CD14-positive monocyte (primary cell): ENCODE results near the gene C16orf95. TPM values are rescaled to one million over a fixed set of nuclear protein-coding genes. Genes with fewer than 3 reads are reported as not detected.

Experiments used
- DNase-seq, 3 donors: peaks; one replicate each; pipeline ENCODE4 v3.0.0-alpha.2; 2011 to 2022
- H2AFZ ChIP-seq: 2 replicates; pipeline ENCODE4 v1.6.0; 2012; ENCODE audit warnings: mild to moderate bottlenecking, low read depth, low read length, inconsistent platforms; ENCODE audit not compliant: insufficient read depth, poor library complexity, severe bottlenecking
- H3K27ac ChIP-seq, 2 donors: 1 replicate in 1 of 2; 2 replicates in 1 of 2; pipeline ENCODE4 v1.5.1; 2012 to 2013; ENCODE audit warnings: low read length in 2 of 2, control low read depth in 1 of 2, inconsistent platforms in 1 of 2, low read depth in 1 of 2, mild to moderate bottlenecking in 1 of 2
- H3K27me3 ChIP-seq, 2 donors: one replicate each; pipeline versions ENCODE4 v1.6.0 to v1.6.1; 2011 to 2013; ENCODE audit warnings: low read length in 2 of 2; ENCODE audit not compliant: control insufficient read depth in 2 of 2, insufficient read depth in 2 of 2
- H3K36me3 ChIP-seq, 2 donors: replicated peaks in 1 of 2; 1 replicate in 1 of 2; 2 replicates in 1 of 2; pipeline versions ENCODE4 v1.5.1 to v1.6.1; 2012 to 2013; ENCODE audit warnings: low read length in 2 of 2, control low read depth in 1 of 2, inconsistent platforms in 1 of 2, mild to moderate bottlenecking in 1 of 2; ENCODE audit not compliant: insufficient read depth in 2 of 2, control insufficient read depth in 1 of 2
- H3K4me1 ChIP-seq, 2 donors: 1 replicate in 1 of 2; 2 replicates in 1 of 2; pipeline versions ENCODE4 v1.5.1 to v1.6.1; 2012 to 2013; ENCODE audit warnings: low read length in 2 of 2, control low read depth in 1 of 2, inconsistent platforms in 1 of 2, mild to moderate bottlenecking in 1 of 2, moderate library complexity in 1 of 2; ENCODE audit not compliant: insufficient read depth in 2 of 2, control insufficient read depth in 1 of 2
- H3K4me2 ChIP-seq: replicated peaks from 2 replicates; pipeline ENCODE3; 2012; ENCODE audit warnings: low read length, moderate library complexity, mild to moderate bottlenecking; ENCODE audit not compliant: poor library complexity, severe bottlenecking; ENCODE audit errors: extremely low read depth
- H3K4me3 ChIP-seq, 3 experiments: fragments of 200-600 bp in 1 of 3; sonication (generic) in 1 of 3; replicated peaks in 1 of 3; 1 replicate in 2 of 3; 2 replicates in 1 of 3; pipeline ENCODE4 v1.5.1; 2011 to 2013; ENCODE audit warnings: low read length in 3 of 3, mild to moderate bottlenecking in 3 of 3, control low read depth in 2 of 3, low read depth in 2 of 3, inconsistent platforms in 1 of 3, moderate library complexity in 1 of 3
- H3K79me2 ChIP-seq: 2 replicates; pipeline ENCODE4 v1.6.0; 2012; ENCODE audit warnings: mild to moderate bottlenecking, control low read depth, inconsistent platforms, low read length, moderate library complexity; ENCODE audit not compliant: insufficient read depth
- H3K9ac ChIP-seq: 2 replicates; pipeline ENCODE4 v1.6.0; 2017; ENCODE audit warnings: low read length, mild to moderate bottlenecking; ENCODE audit not compliant: insufficient read depth, poor library complexity, severe bottlenecking
- H3K9me3 ChIP-seq, 2 donors: replicated peaks in 1 of 2; 1 replicate in 1 of 2; 2 replicates in 1 of 2; pipeline versions ENCODE4 v1.5.1 to v1.6.1; 2012 to 2013; ENCODE audit warnings: low read length in 2 of 2, control low read depth in 1 of 2; ENCODE audit not compliant: control insufficient read depth in 1 of 2, insufficient read depth in 1 of 2
- H4K20me1 ChIP-seq: 2 replicates; pipeline ENCODE4 v1.6.0; 2012; ENCODE audit warnings: mild to moderate bottlenecking, low read length, control low read depth, moderate library complexity; ENCODE audit not compliant: insufficient read depth
- H3K27ac Mint-ChIP-seq, 7 donors: one replicate each; pipeline ENCODE4 v1.8.0; 2020; ENCODE audit warnings: mild to moderate bottlenecking in 7 of 7, mixed read lengths in 7 of 7, moderate library complexity in 6 of 7, inconsistent platforms in 2 of 7
- H3K27me3 Mint-ChIP-seq, 3 donors: one replicate each; pipeline ENCODE4 v1.8.0; 2021 to 2022; ENCODE audit warnings: low read depth in 3 of 3, mild to moderate bottlenecking in 3 of 3, mixed read lengths in 3 of 3, moderate library complexity in 3 of 3, inconsistent platforms in 1 of 3
- H3K36me3 Mint-ChIP-seq, 2 donors: one replicate each; pipeline ENCODE4 v1.8.0; 2020; ENCODE audit warnings: mixed read lengths in 2 of 2, inconsistent platforms in 1 of 2, mild to moderate bottlenecking in 1 of 2
- H3K4me1 Mint-ChIP-seq: one replicate; pipeline ENCODE4 v1.8.0; 2020; ENCODE audit warnings: mild to moderate bottlenecking, mixed read lengths
- H3K4me3 Mint-ChIP-seq, 2 donors: one replicate each; pipeline ENCODE4 v1.8.0; 2020; ENCODE audit warnings: mild to moderate bottlenecking in 2 of 2, mixed read lengths in 2 of 2, moderate library complexity in 1 of 2
- H3K9me3 Mint-ChIP-seq, 7 donors: one replicate each; pipeline ENCODE4 v1.8.0; 2020 to 2022; ENCODE audit warnings: mixed read lengths in 7 of 7, mild to moderate bottlenecking in 6 of 7, moderate library complexity in 6 of 7, inconsistent platforms in 2 of 7
- WGBS: methylation state at CpG from one replicate; pipeline ENCODE4 v1.1.5; 2013; ENCODE audit warnings: missing lambda C conversion rate; ENCODE audit not compliant: insufficient coverage; 5-methylcytosine and 5-hydroxymethylcytosine counted together
- intact Hi-C, 2 donors: fragments of 100-400 bp; cut with micrococcal nuclease; formaldehyde crosslinking; loops; one replicate each; pipeline versions ENCODE4 v1.15.0 to v1.15.1; 2023
- polyA plus RNA-seq, 3 donors: library from polyadenylated mRNA; depleted of rRNA in 1 of 3; unstranded in 2 of 3; stranded (reverse) in 1 of 3; fragments of 300-500 nt in 2 of 3; fragments of >200 nt in 1 of 3; fragmentation: Illumina TruSeq in 2 of 3; gene quantifications; 1 replicate in 2 of 3; 2 replicates in 1 of 3; pipeline ENCODE4 v1.2.3, GENCODE V29; 2012 to 2021
- TF ChIP-seq, protein P1 (sequence below): fragments of 200-600 bp; IDR thresholded peaks from one replicate; pipeline ENCODE4 v1.8.0; 2022; ENCODE audit warnings: antibody characterized with exemption, mild to moderate bottlenecking

Gene C16orf95
- polyA plus RNA-seq, 3 donors: 0.89 to 1.9 (median 1.7) TPM

DNA sequence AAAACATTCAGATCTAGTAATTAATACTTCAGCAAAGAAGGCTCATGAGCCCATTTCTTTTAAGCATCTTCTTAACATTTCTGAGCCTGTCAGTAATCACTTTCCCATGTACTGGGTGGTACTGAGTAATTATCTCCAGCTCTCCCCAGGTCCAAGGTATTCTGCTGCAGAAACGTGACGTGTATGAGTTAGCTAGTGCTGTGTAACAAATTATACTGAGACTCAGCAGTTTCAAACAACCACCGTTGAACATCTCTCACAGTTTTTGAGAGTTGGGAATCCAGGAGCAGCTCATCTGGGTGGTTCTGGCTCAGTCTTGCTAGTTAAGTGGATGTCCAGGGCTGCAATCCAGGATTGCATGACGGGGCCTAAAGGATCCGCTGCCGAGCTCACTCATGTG lies 25.2 kb downstream of the C16orf95 start:
- peaks cover 0 to 2% (median 0%) of the 10 kb centered on the region in 3 donors for H3K27me3 Mint-ChIP-seq
- H3K9me3 ChIP-seq: peaks cover 0 to 8% of the 10 kb centered on the region in 2 donors
- intact Hi-C loops: no loop called here
- no peak overlapping the region for H2AFZ ChIP-seq
- H3K4me3 ChIP-seq: no peak overlapping the region
- no peak overlapping the region for H3K4me2 ChIP-seq
- H3K27ac Mint-ChIP-seq: peak overlapping the region in 1 of 7 donors; percentile 6
- H3K27ac ChIP-seq: no peak overlapping the region
- DNase-seq: no peak
- no peaks in the 10 kb centered on the region for H3K36me3 Mint-ChIP-seq
- H3K4me3 Mint-ChIP-seq: no peak overlapping the region
- H3K79me2 ChIP-seq: no peaks in the 10 kb centered on the region
- TF ChIP-seq, protein P1, sequence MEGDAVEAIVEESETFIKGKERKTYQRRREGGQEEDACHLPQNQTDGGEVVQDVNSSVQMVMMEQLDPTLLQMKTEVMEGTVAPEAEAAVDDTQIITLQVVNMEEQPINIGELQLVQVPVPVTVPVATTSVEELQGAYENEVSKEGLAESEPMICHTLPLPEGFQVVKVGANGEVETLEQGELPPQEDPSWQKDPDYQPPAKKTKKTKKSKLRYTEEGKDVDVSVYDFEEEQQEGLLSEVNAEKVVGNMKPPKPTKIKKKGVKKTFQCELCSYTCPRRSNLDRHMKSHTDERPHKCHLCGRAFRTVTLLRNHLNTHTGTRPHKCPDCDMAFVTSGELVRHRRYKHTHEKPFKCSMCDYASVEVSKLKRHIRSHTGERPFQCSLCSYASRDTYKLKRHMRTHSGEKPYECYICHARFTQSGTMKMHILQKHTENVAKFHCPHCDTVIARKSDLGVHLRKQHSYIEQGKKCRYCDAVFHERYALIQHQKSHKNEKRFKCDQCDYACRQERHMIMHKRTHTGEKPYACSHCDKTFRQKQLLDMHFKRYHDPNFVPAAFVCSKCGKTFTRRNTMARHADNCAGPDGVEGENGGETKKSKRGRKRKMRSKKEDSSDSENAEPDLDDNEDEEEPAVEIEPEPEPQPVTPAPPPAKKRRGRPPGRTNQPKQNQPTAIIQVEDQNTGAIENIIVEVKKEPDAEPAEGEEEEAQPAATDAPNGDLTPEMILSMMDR: no peak
- 94% methylated on average over 4 of the region's 6 CpGs for WGBS
- H3K4me1 Mint-ChIP-seq: peaks cover 9% of the 10 kb centered on the region
- H3K36me3 ChIP-seq: no peaks in the 10 kb centered on the region
- no peaks in the 10 kb centered on the region for H3K27me3 ChIP-seq
- peaks cover 2 to 20% (median 13%) of the 10 kb centered on the region in 7 donors for H3K9me3 Mint-ChIP-seq
- no peaks in the 10 kb centered on the region for H4K20me1 ChIP-seq
- H3K4me1 ChIP-seq: peaks cover 0 to 6% of the 10 kb centered on the region in 2 donors
- no peak overlapping the region for H3K9ac ChIP-seq

DNA sequence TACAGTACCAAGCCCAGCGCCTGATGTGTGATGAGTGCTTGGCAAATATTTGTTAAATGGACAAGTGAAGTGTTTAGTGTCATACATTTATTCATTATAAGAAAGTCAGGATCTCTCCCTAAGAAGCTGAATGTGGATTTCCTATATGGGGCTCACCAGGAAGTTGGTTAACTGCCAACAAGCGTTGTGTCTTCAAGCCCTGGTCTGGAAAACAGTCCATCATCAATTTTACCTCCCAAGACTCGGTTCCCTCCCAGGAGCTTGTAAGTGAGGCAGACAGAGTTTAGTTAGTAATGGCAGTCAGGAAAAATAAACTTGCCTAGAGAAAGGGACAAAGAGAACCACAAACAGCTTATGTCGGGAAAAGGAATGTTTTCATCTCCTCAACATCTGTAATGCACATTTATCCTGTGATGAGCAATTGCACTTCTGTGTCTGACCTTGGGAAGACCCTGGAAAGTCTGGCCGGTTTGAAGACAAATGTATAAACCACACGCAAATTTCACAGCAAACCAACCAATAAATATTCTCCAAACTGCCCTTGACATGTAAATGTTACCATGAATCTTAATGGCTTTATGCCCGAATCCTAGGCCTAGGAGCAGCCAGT lies 28.3 kb downstream of the C16orf95 start:
- H3K4me3 Mint-ChIP-seq: no peak overlapping the region
- no peaks in the 10 kb centered on the region for H3K36me3 Mint-ChIP-seq
- Histone ChIP-seq H3K4me3 (no peak overlapping the region), H3K9ac (no peak overlapping the region), H3K4me1 (peaks cover 0 to 6% of the 10 kb centered on the region in 2 donors), H2AFZ (no peak overlapping the region), H4K20me1 (no peaks in the 10 kb centered on the region), H3K4me2 (no peak overlapping the region), H3K36me3 (no peaks in the 10 kb centered on the region), H3K79me2 (no peaks in the 10 kb centered on the region), H3K27ac (no peak overlapping the region), H3K27me3 (no peaks in the 10 kb centered on the region), H3K9me3 (peaks cover 0 to 12% of the 10 kb centered on the region in 2 donors)
- H3K9me3 Mint-ChIP-seq: peaks cover 2 to 32% (median 20%) of the 10 kb centered on the region in 7 donors
- no peaks in the 10 kb centered on the region for H3K27me3 Mint-ChIP-seq
- intact Hi-C loops: no loop called here
- no peak for DNase-seq
- TF ChIP-seq, protein P1: no peak
- peaks cover 9% of the 10 kb centered on the region for H3K4me1 Mint-ChIP-seq
- no peak overlapping the region for H3K27ac Mint-ChIP-seq
- 93% methylated on average over 3 of the region's 7 CpGs for WGBS
